ENCODE data around the gene BPIFA1.

GRCh38 chr20:33291416-33291815, 55.6 kb downstream of the BPIFA1 start:
- TF ChIP-seq YY1 (IDR thresholded peaks at IDR 0.05; ENCODE audit: insufficient read depth, insufficient read length) (no peak), SUZ12 (IDR thresholded peaks at IDR 0.05; ENCODE audit: extremely low read depth, insufficient read depth, insufficient read length) (no peak), ZNF274 (IDR thresholded peaks at IDR 0.05; ENCODE audit: low read depth, low read length) (no peak)

All from NT2/D1 (cell line).